Transverse colon (tissue), 4 donors: ENCODE results near the gene SH3PXD2B. TPM values are rescaled to one million over a fixed set of nuclear protein-coding genes. Genes with fewer than 3 reads are reported as not detected.

ENCODE experiments used
- DNase-seq: peaks from one replicate; pipeline ENCODE4 v3.0.0-alpha.2; 2019
- H3K27ac ChIP-seq, 4 donors: fragments of 200-600 bp; sonication (generic); 2 replicates each; pipeline ENCODE4 v1.5.1; 2016 to 2018; ENCODE audit warnings: inconsistent platforms in 4 of 4
- H3K27me3 ChIP-seq: fragments of 200-600 bp; sonication (generic); 2 replicates; pipeline ENCODE4 v1.5.1; 2017; ENCODE audit warnings: inconsistent platforms
- H3K36me3 ChIP-seq, 4 donors: fragments of 200-600 bp; sonication (generic); 2 replicates each; pipeline ENCODE4 v1.5.1; 2017 to 2019; ENCODE audit warnings: inconsistent platforms in 4 of 4
- H3K4me1 ChIP-seq, 4 donors: fragments of 200-600 bp; sonication (generic); 2 replicates each; pipeline ENCODE4 v1.5.1; 2017 to 2020; ENCODE audit warnings: inconsistent platforms in 4 of 4
- H3K4me3 ChIP-seq, 4 donors: fragments of 200-600 bp; sonication (generic); 1 replicate in 1 of 4; 2 replicates in 3 of 4; pipeline versions ENCODE4 v1.5.1 to v1.6.1; 2017 to 2019; ENCODE audit warnings: inconsistent platforms in 4 of 4
- H3K9me3 ChIP-seq, 2 donors: fragments of 200-600 bp; sonication (generic); 2 replicates each; pipeline ENCODE4 v1.5.1; 2017 to 2019; ENCODE audit warnings: inconsistent platforms in 2 of 2
- EP300 ChIP-seq: sonication (generic); formaldehyde crosslinking; IDR thresholded peaks from one replicate; pipeline ENCODE4 v1.6.1; 2017; ENCODE audit warnings: antibody characterized with exemption, low read depth
- POLR2A ChIP-seq: fragments of 450-650 bp; IDR thresholded peaks from one replicate; pipeline ENCODE4 v1.6.1; 2016; ENCODE audit warnings: antibody characterized with exemption, mild to moderate bottlenecking, moderate library complexity
- POLR2AphosphoS5 ChIP-seq, 3 donors: sonication (generic); formaldehyde crosslinking; IDR thresholded peaks; one replicate each; pipeline ENCODE4 v1.6.1; 2016; ENCODE audit warnings: antibody characterized with exemption in 3 of 3
- WGBS, 2 donors: methylation state at CpG; one replicate each; pipeline ENCODE4 v1.1.5; 2018; ENCODE audit warnings: low coverage in 1 of 2; 5-methylcytosine and 5-hydroxymethylcytosine counted together
- in situ Hi-C, 4 donors: fragments of 200-750 bp; cut with MboI; loops; one replicate each; pipeline versions ENCODE4 v1.15.0 to v1.15.1; 2017; ENCODE audit warnings: low sequenced_read_pairs in 3 of 4, low pct_ligation_motif_present in 1 of 4, low pct_unique_long_range_greater_than_20kb in 1 of 4
- intact Hi-C: fragments of 100-400 bp; cut with DNase I; formaldehyde crosslinking; loops from one replicate; pipeline ENCODE4 v1.15.1; 2023; ENCODE audit warnings: low total_unique reads
- total RNA-seq, 4 donors: library from RNA; depleted of rRNA; stranded (reverse); fragments of >200 nt; gene quantifications; one replicate each; pipeline ENCODE4 v1.1.0, GENCODE V29; 2016
- TF ChIP-seq, protein P1 (sequence below), 5 experiments: fragments of 200-600 bp in 3 of 5; fragments of 450-650 bp in 2 of 5; sonication (generic) in 3 of 5; IDR thresholded peaks; 1 replicate in 2 of 5; 2 replicates in 3 of 5; pipeline ENCODE4 v1.5.1; 2016 to 2017; ENCODE audit warnings: antibody characterized with exemption in 5 of 5, inconsistent platforms in 3 of 5, mild to moderate bottlenecking in 2 of 5, moderate library complexity in 1 of 5

The SH3PXD2B gene
- total RNA-seq, 4 donors from 2014 or later, result 10.2 to 26.6 (median 14.6) TPM

DNA sequence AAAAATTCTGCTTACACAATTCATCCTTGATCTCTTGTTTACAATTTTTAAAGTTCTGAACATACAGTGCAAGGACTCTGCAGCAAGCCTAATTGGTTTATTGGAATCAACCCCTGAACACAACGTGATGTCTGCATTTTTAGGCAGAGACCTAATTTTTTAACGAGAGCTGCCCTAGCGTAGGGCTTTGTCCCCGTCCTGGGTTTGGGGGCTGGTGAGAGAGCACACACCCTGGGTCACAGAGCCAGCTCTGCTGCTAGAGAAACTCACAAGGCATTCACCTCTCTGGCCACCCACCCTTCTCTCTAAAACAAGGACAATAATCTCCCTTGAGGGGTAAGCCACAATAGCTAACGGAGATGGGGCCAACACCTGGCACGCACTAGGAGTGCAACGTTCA, 28.2 kb downstream of the SH3PXD2B start:
- DNase-seq, result no peak
- 78 to 80% methylated on average over 1 to 7 of the region's 7 CpGs for WGBS, 2 donors
- peak overlapping the region; percentile 30 to 76 (median 68) for H3K27ac ChIP-seq

DNA sequence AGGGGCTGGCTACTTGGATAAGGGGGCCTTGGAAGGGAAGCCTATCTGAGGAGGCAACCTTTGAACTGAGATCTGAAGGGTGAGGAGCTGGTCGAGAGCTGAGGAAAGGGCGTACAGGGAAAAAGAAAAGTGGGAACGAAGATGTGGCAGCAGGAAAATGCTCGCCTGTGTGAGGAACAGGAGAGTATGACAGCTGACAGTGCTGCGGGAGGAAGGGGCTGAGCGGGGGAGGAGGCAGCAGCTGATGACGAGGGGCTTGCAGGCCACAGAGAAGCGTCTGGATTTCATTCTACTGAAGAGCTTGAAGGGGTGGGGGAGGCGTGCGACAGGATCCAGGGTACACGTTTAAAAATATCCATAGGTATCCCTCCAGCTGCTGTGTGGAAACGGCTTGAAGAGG, 28.9 kb downstream of the SH3PXD2B start:
- Histone ChIP-seq H3K4me3 (no peak overlapping the region), H3K27ac (peak overlapping the region; percentile 30 to 76 (median 68)), H3K9me3 (no peaks in the 10 kb centered on the region), H3K36me3 (no peaks in the 10 kb centered on the region), H3K27me3 (no peaks in the 10 kb centered on the region), H3K4me1 (peaks cover 20 to 71% (median 35%) of the 10 kb centered on the region in 4 donors)
- in situ Hi-C loops, result no loop called here
- WGBS, 2 donors, result 73 to 81% methylated on average over 11 to 12 of the region's 12 CpGs
- intact Hi-C loops, result no loop called here
- TF ChIP-seq EP300, result no peak
- no peak for TF ChIP-seq POLR2A
- TF ChIP-seq, protein P1, sequence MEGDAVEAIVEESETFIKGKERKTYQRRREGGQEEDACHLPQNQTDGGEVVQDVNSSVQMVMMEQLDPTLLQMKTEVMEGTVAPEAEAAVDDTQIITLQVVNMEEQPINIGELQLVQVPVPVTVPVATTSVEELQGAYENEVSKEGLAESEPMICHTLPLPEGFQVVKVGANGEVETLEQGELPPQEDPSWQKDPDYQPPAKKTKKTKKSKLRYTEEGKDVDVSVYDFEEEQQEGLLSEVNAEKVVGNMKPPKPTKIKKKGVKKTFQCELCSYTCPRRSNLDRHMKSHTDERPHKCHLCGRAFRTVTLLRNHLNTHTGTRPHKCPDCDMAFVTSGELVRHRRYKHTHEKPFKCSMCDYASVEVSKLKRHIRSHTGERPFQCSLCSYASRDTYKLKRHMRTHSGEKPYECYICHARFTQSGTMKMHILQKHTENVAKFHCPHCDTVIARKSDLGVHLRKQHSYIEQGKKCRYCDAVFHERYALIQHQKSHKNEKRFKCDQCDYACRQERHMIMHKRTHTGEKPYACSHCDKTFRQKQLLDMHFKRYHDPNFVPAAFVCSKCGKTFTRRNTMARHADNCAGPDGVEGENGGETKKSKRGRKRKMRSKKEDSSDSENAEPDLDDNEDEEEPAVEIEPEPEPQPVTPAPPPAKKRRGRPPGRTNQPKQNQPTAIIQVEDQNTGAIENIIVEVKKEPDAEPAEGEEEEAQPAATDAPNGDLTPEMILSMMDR (IDR thresholded peaks at IDR 0.05), result no peak
- TF ChIP-seq POLR2AphosphoS5 (IDR thresholded peaks at IDR 0.05), result no peak
- no peak for DNase-seq

More for the DNA sequence above, 28.2 kb downstream of the SH3PXD2B start:
- Histone ChIP-seq H3K27me3 (no peaks in the 10 kb centered on the region), H3K4me1 (peaks cover 16 to 68% (median 31%) of the 10 kb centered on the region in 4 donors), H3K9me3 (no peaks in the 10 kb centered on the region), H3K4me3 (no peak overlapping the region), H3K36me3 (no peaks in the 10 kb centered on the region)
- TF ChIP-seq, protein P1 (IDR thresholded peaks at IDR 0.05), result no peak
- TF ChIP-seq POLR2AphosphoS5 (IDR thresholded peaks at IDR 0.05), result peak; percentile 18 to 40 (median 31)
- in situ Hi-C loops, result no loop called here
- intact Hi-C loops, result no loop called here

DNA sequence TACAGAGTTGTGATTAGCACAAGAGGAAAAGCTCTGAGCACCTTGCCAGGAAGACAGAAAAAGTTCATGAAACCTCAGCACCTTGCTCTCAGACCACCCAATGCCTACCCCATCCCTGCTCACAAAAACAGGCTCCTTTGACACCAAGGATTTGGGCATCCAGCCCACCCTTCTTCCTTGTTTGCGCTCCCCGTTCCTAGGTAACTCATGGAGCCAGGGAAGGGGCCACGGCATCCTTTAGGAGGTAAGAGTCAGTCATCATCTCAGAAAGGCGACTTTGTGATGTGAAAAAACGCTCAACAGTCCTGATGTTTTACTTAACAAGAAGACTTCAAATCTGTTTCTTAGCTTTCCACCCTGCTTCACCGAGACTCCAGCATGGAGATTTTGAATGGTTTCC, 29.5 kb downstream of the SH3PXD2B start:
- no peaks in the 10 kb centered on the region for H3K9me3 ChIP-seq
- peaks cover 24 to 71% (median 37%) of the 10 kb centered on the region in 4 donors for H3K4me1 ChIP-seq
- intact Hi-C loops, result no loop called here
- peak overlapping the region; percentile 30 to 76 (median 68) for H3K27ac ChIP-seq
- H3K4me3 ChIP-seq, result no peak overlapping the region
- H3K27me3 ChIP-seq, result no peaks in the 10 kb centered on the region
- 88 to 94% methylated on average over 5 to 6 of the region's 6 CpGs for WGBS, 2 donors
- H3K36me3 ChIP-seq, result no peaks in the 10 kb centered on the region
- no peak for DNase-seq
- in situ Hi-C loops, result no loop called here
- no peak for TF ChIP-seq EP300
- no peak for TF ChIP-seq POLR2AphosphoS5 (IDR thresholded peaks at IDR 0.05)
- TF ChIP-seq, protein P1 (IDR thresholded peaks at IDR 0.05), result no peak
- no peak for TF ChIP-seq POLR2A

DNA sequence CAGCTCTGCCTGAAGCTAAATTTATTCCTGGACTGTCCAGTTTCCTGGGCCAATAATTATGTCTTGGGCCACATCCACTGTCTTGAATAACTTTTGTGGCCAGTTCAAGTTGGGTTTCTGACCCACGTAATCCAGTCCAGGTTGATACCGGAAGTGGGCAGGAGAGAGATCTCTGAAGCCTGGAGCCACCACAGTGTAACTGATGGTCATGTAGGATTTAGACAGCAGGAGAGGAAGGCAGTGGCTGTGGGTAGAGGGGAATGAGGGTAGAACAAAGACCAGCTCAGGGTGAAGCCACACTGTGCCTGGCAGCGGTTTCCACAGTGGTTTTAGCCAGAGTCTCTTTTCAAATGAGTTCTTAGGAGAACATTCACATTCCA, 30.2 kb downstream of the SH3PXD2B start:
- H3K36me3 ChIP-seq, result no peaks in the 10 kb centered on the region
- intact Hi-C loops, result no loop called here
- H3K9me3 ChIP-seq, result no peaks in the 10 kb centered on the region
- peaks cover 28 to 72% (median 43%) of the 10 kb centered on the region in 4 donors for H3K4me1 ChIP-seq
- DNase-seq, result no peak
- 90 to 92% methylated on average over 3 of the region's 3 CpGs for WGBS, 2 donors
- in situ Hi-C loops, result no loop called here
- TF ChIP-seq POLR2A (no peak), EP300 (no peak)
- TF ChIP-seq, protein P1 (IDR thresholded peaks at IDR 0.05), result no peak
- no peaks in the 10 kb centered on the region for H3K27me3 ChIP-seq
- no peak overlapping the region for H3K4me3 ChIP-seq
- peak overlapping the region; percentile 0 to 76 (median 50) for H3K27ac ChIP-seq
